ENCODE data around the gene ATF7. TPM values are rescaled to one million over a fixed set of nuclear protein-coding genes. Genes with fewer than 3 reads are reported as not detected.

The ATF7 gene
- total and polyA plus RNA-seq, 2 donors (not counting 1 experiment from before 2014, with no cell fraction given), result 15.7 to 42.2 TPM

DNA sequence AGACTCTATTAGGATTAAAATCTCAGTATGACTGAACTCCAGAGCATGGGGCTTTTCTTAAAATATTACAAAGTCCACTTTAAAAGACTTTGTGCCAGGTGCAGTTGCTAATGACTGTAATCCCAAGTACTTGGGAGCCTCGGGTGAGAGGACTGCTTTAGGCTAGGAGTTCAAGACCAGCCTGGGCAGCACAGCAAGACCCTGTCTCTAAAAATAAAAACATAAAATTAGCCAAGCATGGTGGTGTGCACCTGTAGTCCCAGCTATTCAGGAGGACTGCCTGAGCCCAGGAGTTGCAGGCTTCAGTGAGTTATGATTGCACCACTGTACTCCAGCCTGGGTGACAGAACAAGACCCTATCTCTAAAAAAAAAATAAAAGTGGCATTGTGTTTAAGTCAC is 33.2 kb downstream of the ATF7 start:
- Mint-ChIP-seq H3K27ac (no peak overlapping the region), H3K27me3 (no peaks in the 10 kb centered on the region), H3K4me1 (peaks cover 7% of the 10 kb centered on the region), H3K9me3 (ENCODE audit: insufficient read depth) (no peaks in the 10 kb centered on the region), H3K4me3 (no peak overlapping the region)
- H3K27ac ChIP-seq (ENCODE audit: low read length in 2 of 2), result no peak overlapping the region
- no peaks in the 10 kb centered on the region for H3K36me3 ChIP-seq (replicated peaks in 1 of 2; ENCODE audit: control extremely low read depth in 1 of 2, control insufficient read depth in 1 of 2, extremely low read depth in 1 of 2, insufficient read depth in 2 of 2, low read length in 1 of 2)
- no peak for TF ChIP-seq EZH2 (IDR thresholded peaks at IDR 0.05; ENCODE audit: borderline replicate concordance, insufficient read depth, low read depth, low read length, poor library complexity, severe bottlenecking)
- TF ChIP-seq, protein P1, sequence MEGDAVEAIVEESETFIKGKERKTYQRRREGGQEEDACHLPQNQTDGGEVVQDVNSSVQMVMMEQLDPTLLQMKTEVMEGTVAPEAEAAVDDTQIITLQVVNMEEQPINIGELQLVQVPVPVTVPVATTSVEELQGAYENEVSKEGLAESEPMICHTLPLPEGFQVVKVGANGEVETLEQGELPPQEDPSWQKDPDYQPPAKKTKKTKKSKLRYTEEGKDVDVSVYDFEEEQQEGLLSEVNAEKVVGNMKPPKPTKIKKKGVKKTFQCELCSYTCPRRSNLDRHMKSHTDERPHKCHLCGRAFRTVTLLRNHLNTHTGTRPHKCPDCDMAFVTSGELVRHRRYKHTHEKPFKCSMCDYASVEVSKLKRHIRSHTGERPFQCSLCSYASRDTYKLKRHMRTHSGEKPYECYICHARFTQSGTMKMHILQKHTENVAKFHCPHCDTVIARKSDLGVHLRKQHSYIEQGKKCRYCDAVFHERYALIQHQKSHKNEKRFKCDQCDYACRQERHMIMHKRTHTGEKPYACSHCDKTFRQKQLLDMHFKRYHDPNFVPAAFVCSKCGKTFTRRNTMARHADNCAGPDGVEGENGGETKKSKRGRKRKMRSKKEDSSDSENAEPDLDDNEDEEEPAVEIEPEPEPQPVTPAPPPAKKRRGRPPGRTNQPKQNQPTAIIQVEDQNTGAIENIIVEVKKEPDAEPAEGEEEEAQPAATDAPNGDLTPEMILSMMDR (IDR thresholded peaks at IDR 0.05), result no peak
- peaks cover 0 to 4% (median 0%) of the 10 kb centered on the region in 3 donors for H3K9me3 ChIP-seq (ENCODE audit: control extremely low read depth in 1 of 3, control insufficient read depth in 2 of 3, insufficient read depth in 1 of 3, low read length in 2 of 3)
- H3K9ac ChIP-seq (ENCODE audit: low read length), result no peak overlapping the region
- H2AFZ ChIP-seq (ENCODE audit: insufficient read depth, low read depth, low read length, poor library complexity, severe bottlenecking), result no peak overlapping the region
- POLR2A ChIA-PET, result no interaction called here
- ATAC-seq (ENCODE audit: low read depth), result no peak
- H3K27me3 ChIP-seq (replicated peaks in 1 of 4; ENCODE audit: control extremely low read depth in 1 of 4, control insufficient read depth in 3 of 4, insufficient read depth in 4 of 4, low read length in 3 of 4), result no peaks in the 10 kb centered on the region
- no peak for DNase-seq
- intact Hi-C loops (cut with micrococcal nuclease), result no loop called here
- no peaks in the 10 kb centered on the region for H3K4me1 ChIP-seq (ENCODE audit: control insufficient read depth in 2 of 2, insufficient read depth in 2 of 2, low read length in 2 of 2)
- no peak overlapping the region for H3K4me2 ChIP-seq (replicated peaks; ENCODE audit: low read depth, low read length, poor library complexity, severe bottlenecking)
- no peak overlapping the region for H3K4me3 ChIP-seq (ENCODE audit: control extremely low read depth in 1 of 5, extremely low read depth in 1 of 5, insufficient read depth in 1 of 5, low read depth in 2 of 5, low read length in 4 of 5)
- H3K79me2 ChIP-seq (ENCODE audit: control insufficient read depth, insufficient read depth, low read length), result peaks cover 19% of the 10 kb centered on the region
- CTCF ChIA-PET, result no interaction called here
- peaks cover 12% of the 10 kb centered on the region for H4K20me1 ChIP-seq (ENCODE audit: control insufficient read depth, insufficient read depth, low read length, poor library complexity, severe bottlenecking)
- WGBS (ENCODE audit: insufficient coverage), result 100% methylated on average over 1 of the region's 1 CpG

DNA sequence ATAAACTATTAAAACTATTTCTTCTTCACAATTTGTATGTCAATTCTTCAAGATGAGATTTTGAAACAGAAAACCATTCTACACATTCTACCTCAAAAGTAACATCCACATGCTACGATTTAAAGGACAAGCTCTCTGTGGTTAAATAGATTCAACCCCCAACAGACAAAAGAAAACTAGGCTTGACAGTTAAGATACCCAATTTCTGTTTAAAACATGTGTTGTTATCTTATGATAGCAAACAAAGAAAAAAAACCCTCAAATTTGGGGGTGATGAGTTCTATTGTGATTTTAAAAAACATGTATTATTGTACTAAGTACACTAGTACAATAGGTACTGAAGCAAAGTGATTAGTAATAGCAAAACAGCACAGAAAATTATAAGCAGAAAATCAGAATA is 33.8 kb downstream of the ATF7 start:
- ATAC-seq (ENCODE audit: low read depth), result no peak

More for the DNA sequence above, 33.8 kb downstream of the ATF7 start:
- Histone ChIP-seq H3K9ac (ENCODE audit: low read length) (no peak overlapping the region), H2AFZ (ENCODE audit: insufficient read depth, low read depth, low read length, poor library complexity, severe bottlenecking) (no peak overlapping the region), H3K27ac (ENCODE audit: low read length in 2 of 2) (no peak overlapping the region), H3K4me1 (ENCODE audit: control insufficient read depth in 2 of 2, insufficient read depth in 2 of 2, low read length in 2 of 2) (no peaks in the 10 kb centered on the region), H3K4me3 (ENCODE audit: control extremely low read depth in 1 of 5, extremely low read depth in 1 of 5, insufficient read depth in 1 of 5, low read depth in 2 of 5, low read length in 4 of 5) (no peak overlapping the region), H3K79me2 (ENCODE audit: control insufficient read depth, insufficient read depth, low read length) (peaks cover 19% of the 10 kb centered on the region), H3K36me3 (replicated peaks in 1 of 2; ENCODE audit: control extremely low read depth in 1 of 2, control insufficient read depth in 1 of 2, extremely low read depth in 1 of 2, insufficient read depth in 2 of 2, low read length in 1 of 2) (no peaks in the 10 kb centered on the region), H3K9me3 (ENCODE audit: control extremely low read depth in 1 of 3, control insufficient read depth in 2 of 3, insufficient read depth in 1 of 3, low read length in 2 of 3) (peaks cover 0 to 2% (median 0%) of the 10 kb centered on the region in 3 donors), H3K27me3 (replicated peaks in 1 of 4; ENCODE audit: control extremely low read depth in 1 of 4, control insufficient read depth in 3 of 4, insufficient read depth in 4 of 4, low read length in 3 of 4) (no peaks in the 10 kb centered on the region), H3K4me2 (replicated peaks; ENCODE audit: low read depth, low read length, poor library complexity, severe bottlenecking) (no peak overlapping the region), H4K20me1 (ENCODE audit: control insufficient read depth, insufficient read depth, low read length, poor library complexity, severe bottlenecking) (peaks cover 12% of the 10 kb centered on the region)
- intact Hi-C loops (cut with micrococcal nuclease), result no loop called here
- no peaks in the 10 kb centered on the region for H3K9me3 Mint-ChIP-seq (ENCODE audit: insufficient read depth)
- no peak for DNase-seq
- H3K4me3 Mint-ChIP-seq, result no peak overlapping the region
- no CpG with 5 or more reads among the region's 1 CpG for WGBS (ENCODE audit: insufficient coverage)
- no peaks in the 10 kb centered on the region for H3K27me3 Mint-ChIP-seq
- H3K4me1 Mint-ChIP-seq, result peaks cover 7% of the 10 kb centered on the region
- POLR2A ChIA-PET, result no interaction called here
- no peak overlapping the region for H3K27ac Mint-ChIP-seq
- TF ChIP-seq EZH2 (IDR thresholded peaks at IDR 0.05; ENCODE audit: borderline replicate concordance, insufficient read depth, low read depth, low read length, poor library complexity, severe bottlenecking), result no peak
- TF ChIP-seq, protein P1 (IDR thresholded peaks at IDR 0.05), result no peak
- CTCF ChIA-PET, result no interaction called here

Data from B cell (primary cell).